ENCODE data around the gene PACRG.

PACRG gene

DNA sequence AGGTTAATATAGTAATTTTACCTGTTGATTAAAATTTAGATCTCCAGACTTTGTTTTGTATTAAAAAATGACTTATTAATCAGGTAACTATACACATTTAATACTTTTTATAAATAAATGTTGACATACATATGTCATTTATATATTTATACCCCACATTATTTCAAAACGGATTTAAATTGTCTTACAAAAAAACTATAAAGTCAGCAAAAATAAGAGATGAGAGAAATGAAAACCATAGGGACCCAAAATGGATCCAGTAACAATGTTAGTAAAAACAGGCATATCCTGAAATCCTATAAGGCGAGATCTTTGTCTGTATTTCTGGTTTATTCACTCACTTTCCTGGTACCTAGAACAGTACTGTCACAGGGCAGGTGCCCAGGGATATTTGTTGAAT lies 91.5 kb downstream of the PACRG start:
- Histone ChIP-seq H3K4me3 (no peak overlapping the region), H3K27ac (no peak overlapping the region), H3K36me3 (no peaks in the 10 kb centered on the region), H3K4me1 (no peaks in the 10 kb centered on the region), H3K9me3 (no peaks in the 10 kb centered on the region), H3K9ac (no peak overlapping the region), H3K27me3 (no peaks in the 10 kb centered on the region), H4K20me1 (no peaks in the 10 kb centered on the region), H3K4me2 (no peak overlapping the region)
- no peak for TF ChIP-seq Cebpa-rat (IDR thresholded peaks at IDR 0.05)

DNA sequence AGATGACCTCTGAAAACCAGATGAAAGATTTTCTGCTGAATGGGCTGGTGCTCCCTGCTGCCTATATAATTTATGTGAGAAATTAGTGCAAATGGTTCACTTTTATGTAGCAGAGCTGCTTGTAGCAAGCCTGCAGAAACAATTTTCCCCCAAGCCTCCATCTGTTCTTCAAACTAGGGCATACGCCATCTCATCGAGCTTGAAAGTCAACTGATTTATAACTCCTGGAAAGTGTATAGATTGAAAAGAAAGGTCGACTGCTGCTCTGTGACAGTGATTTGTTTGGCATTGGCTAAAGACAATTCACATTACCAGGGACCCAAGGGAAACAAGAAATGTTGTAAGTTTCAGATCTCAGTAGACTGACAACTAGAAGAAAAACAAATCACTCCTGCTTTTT lies 93.3 kb downstream of the PACRG start:
- no peak for TF ChIP-seq Cebpa-rat (IDR thresholded peaks at IDR 0.05)
- Histone ChIP-seq H3K4me2 (no peak overlapping the region), H3K9me3 (no peaks in the 10 kb centered on the region), H4K20me1 (no peaks in the 10 kb centered on the region), H3K36me3 (no peaks in the 10 kb centered on the region), H3K4me3 (no peak overlapping the region), H3K27ac (no peak overlapping the region), H3K27me3 (no peaks in the 10 kb centered on the region), H3K4me1 (no peaks in the 10 kb centered on the region), H3K9ac (no peak overlapping the region)

DNA sequence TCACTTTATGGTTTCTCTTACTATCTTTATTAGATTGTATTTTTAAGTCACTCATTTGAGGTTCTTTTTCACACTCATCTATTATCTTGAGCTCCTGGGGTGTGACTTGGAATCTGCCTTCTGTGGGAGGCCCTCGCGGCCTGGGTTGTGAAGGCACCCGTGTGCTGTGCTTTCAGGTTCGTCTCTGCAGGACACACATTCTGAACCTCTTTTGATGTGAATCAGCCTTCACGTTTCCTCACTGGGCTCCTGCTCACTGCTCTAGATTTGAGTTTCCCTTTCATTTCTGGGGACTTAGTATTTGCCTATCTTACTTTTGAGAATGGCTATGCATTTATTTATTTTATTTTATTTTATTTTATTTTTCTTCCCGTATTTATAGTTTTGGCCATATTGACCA lies 97.8 kb downstream of the PACRG start:
- Histone ChIP-seq H3K4me2 (no peak overlapping the region), H3K4me3 (no peak overlapping the region), H3K27ac (no peak overlapping the region), H3K9me3 (no peaks in the 10 kb centered on the region), H3K9ac (no peak overlapping the region), H4K20me1 (no peaks in the 10 kb centered on the region), H3K27me3 (no peaks in the 10 kb centered on the region), H3K4me1 (no peaks in the 10 kb centered on the region), H3K36me3 (no peaks in the 10 kb centered on the region)
- no peak for TF ChIP-seq Cebpa-rat (IDR thresholded peaks at IDR 0.05)

DNA sequence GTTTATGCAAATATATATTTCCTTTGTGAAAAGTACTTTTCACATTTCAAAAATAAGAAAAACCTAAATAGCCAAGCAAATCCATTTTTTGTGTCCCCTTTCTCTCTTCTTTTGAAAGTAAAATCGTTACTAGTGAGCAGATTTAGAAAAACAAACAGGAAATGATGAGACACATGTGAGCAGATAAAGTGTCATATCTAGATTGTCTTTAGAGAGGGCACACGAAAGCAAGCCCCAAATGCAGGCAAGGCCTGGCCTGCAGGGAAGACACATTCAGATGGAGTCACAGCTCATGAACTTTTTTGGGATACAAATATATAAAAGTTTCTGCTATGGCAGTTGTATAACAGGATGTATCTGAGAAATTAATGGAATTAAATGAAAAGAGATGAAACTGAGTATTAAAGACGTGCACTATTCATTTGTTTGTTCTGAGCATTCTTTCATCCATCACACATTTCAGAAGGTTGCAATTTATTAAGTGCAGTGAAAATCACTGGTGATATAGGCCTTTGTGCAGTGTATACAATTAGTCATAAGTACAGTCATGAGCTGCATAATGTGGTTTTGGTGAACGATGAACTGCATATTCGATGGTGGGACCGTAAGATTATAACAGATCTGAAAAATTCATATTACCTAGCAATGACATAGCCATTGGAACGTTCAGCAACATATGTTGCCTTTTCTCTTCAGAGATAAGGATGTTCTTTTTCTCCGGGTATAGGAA lies 101.4 kb downstream of the PACRG start:
- Histone ChIP-seq H3K4me2 (no peak overlapping the region), H3K4me3 (no peak overlapping the region), H3K36me3 (no peaks in the 10 kb centered on the region), H3K27me3 (no peaks in the 10 kb centered on the region), H3K9me3 (peaks cover 5% of the 10 kb centered on the region; the same call in 1 of the 2 replicates), H4K20me1 (no peaks in the 10 kb centered on the region), H3K4me1 (no peaks in the 10 kb centered on the region), H3K9ac (no peak overlapping the region), H3K27ac (no peak overlapping the region)
- no peak for TF ChIP-seq Cebpa-rat (IDR thresholded peaks at IDR 0.05)

DNA sequence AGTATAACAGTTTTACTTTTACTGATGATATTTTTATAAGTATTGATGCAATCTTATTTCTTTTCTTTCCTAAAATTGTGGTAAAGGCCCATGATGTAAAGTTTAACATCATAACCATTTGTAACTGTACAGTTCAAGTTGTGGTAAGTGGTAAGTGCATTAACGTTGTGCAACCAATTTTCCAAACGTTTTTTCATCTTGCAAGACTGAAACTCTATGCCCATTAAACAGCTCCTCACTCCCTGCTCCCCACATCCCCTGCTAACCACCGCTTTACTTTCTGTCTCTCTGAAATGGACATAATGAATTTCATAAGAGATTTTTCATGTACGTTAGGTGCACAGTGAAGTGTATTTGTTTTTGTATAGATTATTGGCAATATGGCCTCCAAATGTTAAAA lies 106.0 kb downstream of the PACRG start:
- Histone ChIP-seq H3K9ac (no peak overlapping the region), H3K9me3 (peaks cover 5% of the 10 kb centered on the region; the same call in 1 of the 2 replicates), H3K4me3 (no peak overlapping the region), H4K20me1 (no peaks in the 10 kb centered on the region), H3K27me3 (no peaks in the 10 kb centered on the region), H3K27ac (no peak overlapping the region), H3K4me2 (no peak overlapping the region), H3K36me3 (no peaks in the 10 kb centered on the region), H3K4me1 (no peaks in the 10 kb centered on the region)
- no peak for TF ChIP-seq Cebpa-rat (IDR thresholded peaks at IDR 0.05)

DNA sequence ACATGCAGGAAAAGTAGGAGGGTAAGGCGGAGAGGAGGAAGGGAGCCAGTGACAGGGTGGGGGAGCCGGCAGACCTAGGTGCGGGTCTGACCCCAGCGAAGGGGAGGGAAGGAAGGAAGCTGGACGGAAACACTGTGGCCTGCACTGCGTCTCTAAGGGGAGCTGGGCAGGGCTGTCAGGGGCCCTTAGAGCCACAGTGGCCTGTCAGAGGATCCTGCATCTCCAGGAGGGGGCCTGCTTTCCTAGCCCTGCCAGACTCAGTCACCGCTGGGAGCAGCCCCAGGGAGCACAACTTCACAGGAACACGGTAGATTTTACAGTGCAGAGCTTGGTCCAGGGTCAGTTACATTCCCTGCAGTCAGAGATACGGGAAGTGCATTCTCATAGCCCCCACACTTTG lies 118.2 kb downstream of the PACRG start:
- Histone ChIP-seq H3K4me3 (no peak overlapping the region), H3K27me3 (no peaks in the 10 kb centered on the region), H3K36me3 (no peaks in the 10 kb centered on the region), H3K27ac (no peak overlapping the region), H3K9me3 (no peaks in the 10 kb centered on the region), H3K4me1 (no peaks in the 10 kb centered on the region), H3K4me2 (no peak overlapping the region), H4K20me1 (no peaks in the 10 kb centered on the region), H3K9ac (no peak overlapping the region)
- TF ChIP-seq Cebpa-rat (IDR thresholded peaks at IDR 0.05): no peak

DNA sequence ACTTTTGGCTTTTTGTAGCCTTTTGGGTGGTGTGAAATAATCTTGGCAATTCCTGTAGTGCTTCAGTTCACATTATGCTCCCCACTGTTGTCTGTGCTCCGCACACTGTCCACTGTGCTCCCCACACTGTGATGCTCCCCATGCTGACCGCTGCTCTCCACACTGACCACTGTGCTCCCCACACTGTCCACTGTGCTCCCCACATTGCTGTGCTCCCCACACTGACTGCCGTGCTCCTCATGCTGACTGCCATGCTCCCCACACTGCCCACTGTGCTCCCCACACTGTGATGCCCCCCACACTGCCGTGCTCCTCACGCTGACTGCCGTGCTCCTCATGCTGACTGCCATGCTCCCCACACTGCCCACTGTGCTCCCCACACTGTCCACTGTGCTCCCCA lies 118.9 kb downstream of the PACRG start:
- Histone ChIP-seq H3K9me3 (no peaks in the 10 kb centered on the region), H4K20me1 (no peaks in the 10 kb centered on the region), H3K36me3 (no peaks in the 10 kb centered on the region), H3K27me3 (no peaks in the 10 kb centered on the region), H3K27ac (no peak overlapping the region), H3K4me1 (no peaks in the 10 kb centered on the region), H3K9ac (no peak overlapping the region), H3K4me3 (no peak overlapping the region), H3K4me2 (no peak overlapping the region)
- no peak for TF ChIP-seq Cebpa-rat (IDR thresholded peaks at IDR 0.05)

DNA sequence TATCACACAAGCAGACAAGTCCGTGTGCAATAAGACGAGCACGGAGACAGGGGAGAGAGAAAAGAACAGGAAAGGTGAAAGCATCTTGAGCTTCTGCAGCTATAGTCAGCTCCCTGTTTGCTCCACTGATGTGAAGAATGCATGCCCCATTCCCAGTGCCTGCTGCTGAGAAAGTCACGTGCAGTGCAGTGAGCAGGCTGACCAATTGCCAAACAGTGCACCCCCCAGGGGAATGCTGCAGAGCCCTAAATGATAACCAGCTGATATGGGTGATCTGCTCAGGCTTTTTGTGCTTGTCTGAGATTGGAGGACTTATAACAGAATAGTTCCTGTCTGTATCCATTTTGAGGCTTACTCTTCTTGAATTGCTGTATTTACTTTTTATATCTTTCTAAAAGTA lies 121.5 kb downstream of the PACRG start:
- no peak for TF ChIP-seq Cebpa-rat (IDR thresholded peaks at IDR 0.05)
- no peaks in the 10 kb centered on the region for H3K9me3 ChIP-seq

DNA sequence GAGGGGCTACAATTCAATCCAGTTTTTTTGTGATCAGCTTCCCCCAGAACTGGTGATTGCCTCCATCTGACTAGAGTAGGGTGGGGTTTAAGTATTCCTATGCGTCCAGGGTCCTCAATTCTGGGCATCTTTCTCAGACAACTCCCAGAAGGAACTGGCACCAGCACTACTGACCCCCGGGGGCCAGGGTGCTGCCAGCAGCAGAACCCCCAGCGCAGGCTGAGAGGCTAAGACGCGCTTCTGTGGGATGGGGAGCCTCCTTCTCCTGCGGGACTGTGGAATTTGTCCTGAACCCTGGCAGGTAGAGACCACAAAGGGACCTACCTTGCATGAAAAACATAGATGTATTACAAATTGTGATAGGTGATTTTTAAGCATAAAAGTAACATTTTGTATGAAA lies 124.4 kb downstream of the PACRG start:
- Histone ChIP-seq H3K4me2 (no peak overlapping the region), H3K4me3 (no peak overlapping the region), H3K4me1 (peaks cover 14% of the 10 kb centered on the region), H3K36me3 (no peaks in the 10 kb centered on the region), H3K9me3 (no peaks in the 10 kb centered on the region), H3K27me3 (no peaks in the 10 kb centered on the region), H3K27ac (no peak overlapping the region), H4K20me1 (no peaks in the 10 kb centered on the region), H3K9ac (no peak overlapping the region)
- TF ChIP-seq Cebpa-rat (IDR thresholded peaks at IDR 0.05): no peak

More for the DNA sequence above, 121.5 kb downstream of the PACRG start:
- no peaks in the 10 kb centered on the region for H3K36me3 ChIP-seq
- H3K9ac ChIP-seq: no peak overlapping the region
- H3K4me1 ChIP-seq: peaks cover 2% of the 10 kb centered on the region
- no peak overlapping the region for H3K4me2 ChIP-seq
- H4K20me1 ChIP-seq: no peaks in the 10 kb centered on the region
- H3K27ac ChIP-seq: no peak overlapping the region
- H3K4me3 ChIP-seq: no peak overlapping the region
- H3K27me3 ChIP-seq: no peaks in the 10 kb centered on the region

DNA sequence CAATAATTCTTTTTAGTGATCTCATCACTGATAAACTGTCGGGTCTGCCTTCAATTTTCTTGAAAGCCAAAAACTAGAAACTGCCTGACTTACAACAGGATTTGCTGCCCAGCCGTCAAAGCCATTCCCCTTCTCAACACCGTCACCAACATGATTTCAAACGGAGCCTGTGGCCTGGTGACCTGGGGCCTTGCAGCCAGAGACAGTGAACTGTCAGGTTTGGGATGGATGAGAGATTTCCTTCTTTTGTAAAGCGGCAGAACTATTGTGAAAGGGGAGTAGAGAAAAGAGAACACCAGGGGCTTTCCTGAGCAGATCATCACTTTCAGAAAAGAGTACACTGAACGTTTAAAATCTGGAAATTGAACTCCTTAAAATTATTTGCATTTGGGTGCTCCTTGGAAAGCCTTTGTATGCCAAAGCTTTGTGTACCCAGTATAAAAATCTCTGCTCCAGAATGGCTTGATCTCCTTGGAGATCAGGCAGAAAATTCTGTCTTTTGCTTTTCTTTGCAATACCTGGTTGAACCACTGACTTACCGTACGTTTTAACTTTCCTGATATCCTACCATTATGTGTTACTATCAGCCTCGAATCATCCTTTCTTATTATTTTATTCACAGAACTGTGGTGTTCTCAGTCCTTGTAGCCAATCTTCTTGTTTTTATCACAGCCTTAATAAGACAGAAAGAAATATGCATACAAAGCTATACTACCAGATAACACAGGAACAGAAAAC lies 125.2 kb downstream of the PACRG start:
- peaks cover 16% of the 10 kb centered on the region for H3K4me1 ChIP-seq
- no peaks in the 10 kb centered on the region for H4K20me1 ChIP-seq
- no peak for TF ChIP-seq Cebpa-rat (IDR thresholded peaks at IDR 0.05)
- H3K27me3 ChIP-seq: no peaks in the 10 kb centered on the region
- H3K4me2 ChIP-seq: no peak overlapping the region
- H3K27ac ChIP-seq: no peak overlapping the region
- H3K36me3 ChIP-seq: no peaks in the 10 kb centered on the region
- H3K9me3 ChIP-seq: no peaks in the 10 kb centered on the region
- no peak overlapping the region for H3K4me3 ChIP-seq
- H3K9ac ChIP-seq: no peak overlapping the region

Data from BLaER1 (cell line).